H9 (cell line): ENCODE data around the gene TUBGCP6. TPM values are rescaled to one million over a fixed set of nuclear protein-coding genes. Genes with fewer than 3 reads are reported as not detected.

Source experiments
- DNase-seq: peaks from one replicate; pipeline ENCODE4 v3.0.0-alpha.2; 2017
- H2AFZ ChIP-seq: one replicate; pipeline ENCODE4 v1.6.1; 2013; ENCODE audit warnings: mild to moderate bottlenecking, low read length, control low read depth, moderate library complexity
- H2AK5ac ChIP-seq: 2 replicates; pipeline ENCODE4 v1.6.1; 2013; ENCODE audit warnings: low read length, control low read depth, mixed read lengths; ENCODE audit not compliant: insufficient read length
- H2BK120ac ChIP-seq: one replicate; pipeline ENCODE4 v1.6.1; 2013; ENCODE audit warnings: low read depth, mild to moderate bottlenecking, low read length, control low read depth, inconsistent platforms; ENCODE audit not compliant: poor library complexity, severe bottlenecking
- H2BK12ac ChIP-seq: 2 replicates; pipeline ENCODE4 v1.6.1; 2013; ENCODE audit warnings: low read length, control low read depth, mixed read lengths, low read depth; ENCODE audit not compliant: insufficient read length
- H2BK15ac ChIP-seq: 2 replicates; pipeline ENCODE4 v1.6.1; 2013; ENCODE audit warnings: low read depth, low read length, control low read depth
- H2BK20ac ChIP-seq: one replicate; pipeline ENCODE4 v1.6.1; 2013; ENCODE audit warnings: low read depth, mild to moderate bottlenecking, low read length, control low read depth, inconsistent platforms; ENCODE audit not compliant: poor library complexity, severe bottlenecking
- H2BK5ac ChIP-seq: 2 replicates; pipeline ENCODE4 v1.6.1; 2013; ENCODE audit warnings: low read length, control low read depth, mixed read lengths; ENCODE audit not compliant: insufficient read length
- H3K14ac ChIP-seq: 2 replicates; pipeline ENCODE4 v1.6.1; 2013; ENCODE audit warnings: low read length, control low read depth; ENCODE audit not compliant: insufficient read depth
- H3K18ac ChIP-seq: 2 replicates; pipeline ENCODE4 v1.6.1; 2013; ENCODE audit warnings: low read depth, mild to moderate bottlenecking, mixed read lengths, low read length, control low read depth; ENCODE audit not compliant: insufficient read length
- H3K23ac ChIP-seq: 2 replicates; pipeline ENCODE4 v1.6.1; 2013; ENCODE audit warnings: low read length, control low read depth, mixed read lengths, low read depth; ENCODE audit not compliant: insufficient read length
- H3K23me2 ChIP-seq: 2 replicates; pipeline ENCODE4 v1.6.1; 2013; ENCODE audit warnings: low read depth, mild to moderate bottlenecking, mixed read lengths, low read length, control low read depth; ENCODE audit not compliant: insufficient read length, poor library complexity, severe bottlenecking
- H3K27ac ChIP-seq: 2 replicates; pipeline ENCODE4 v1.5.1; 2013; ENCODE audit warnings: low read length, control low read depth, mixed read lengths, low read depth; ENCODE audit not compliant: insufficient read length
- H3K27me3 ChIP-seq: 2 replicates; pipeline ENCODE4 v1.6.1; 2013; ENCODE audit warnings: low read length, control low read depth, inconsistent platforms; ENCODE audit not compliant: insufficient read depth
- H3K4ac ChIP-seq: 2 replicates; pipeline ENCODE4 v1.6.1; 2013; ENCODE audit warnings: low read depth, mild to moderate bottlenecking, control low read depth, inconsistent platforms, low read length, moderate library complexity
- H3K4me1 ChIP-seq: 2 replicates; pipeline ENCODE4 v1.6.1; 2013; ENCODE audit warnings: low read length, control low read depth, inconsistent platforms; ENCODE audit not compliant: insufficient read depth
- H3K4me2 ChIP-seq: 2 replicates; pipeline ENCODE4 v1.6.1; 2013; ENCODE audit warnings: low read length, control low read depth, mixed read lengths; ENCODE audit not compliant: insufficient read length, insufficient read depth
- H3K56ac ChIP-seq: 2 replicates; pipeline ENCODE4 v1.6.1; 2013; ENCODE audit warnings: low read depth, mild to moderate bottlenecking, mixed read lengths, low read length, control low read depth; ENCODE audit not compliant: insufficient read length
- H3K79me1 ChIP-seq: 2 replicates; pipeline ENCODE4 v1.6.1; 2013; ENCODE audit warnings: low read depth, mild to moderate bottlenecking, moderate library complexity, low read length, control low read depth, inconsistent platforms; ENCODE audit not compliant: insufficient read depth, poor library complexity, severe bottlenecking
- H3K79me2 ChIP-seq: 2 replicates; pipeline ENCODE4 v1.6.1; 2013; ENCODE audit warnings: low read length, control low read depth, inconsistent platforms; ENCODE audit not compliant: insufficient read depth
- H3K9ac ChIP-seq: 2 replicates; pipeline ENCODE4 v1.6.1; 2013; ENCODE audit warnings: low read length, control low read depth, mixed read lengths; ENCODE audit not compliant: insufficient read length; ENCODE audit errors: extremely low read depth
- H3K9me3 ChIP-seq: one replicate; pipeline ENCODE4 v1.6.1; 2013; ENCODE audit warnings: low read depth, low read length, inconsistent platforms; ENCODE audit not compliant: control insufficient read depth
- H3T11ph ChIP-seq: one replicate; pipeline ENCODE4 v1.6.1; 2013; ENCODE audit warnings: mild to moderate bottlenecking, low read length, control low read depth, inconsistent platforms
- H4K20me1 ChIP-seq: one replicate; pipeline ENCODE4 v1.6.1; 2013; ENCODE audit not compliant: control insufficient read depth, insufficient read length, insufficient read depth
- H4K5ac ChIP-seq: 2 replicates; pipeline ENCODE4 v1.6.1; 2013; ENCODE audit warnings: low read depth, mild to moderate bottlenecking, mixed read lengths, low read length, control low read depth; ENCODE audit not compliant: insufficient read length
- H4K8ac ChIP-seq: replicated peaks from 2 replicates; pipeline ENCODE4 v1.6.1; 2013; ENCODE audit warnings: low read length, control low read depth, mixed read lengths, low read depth; ENCODE audit not compliant: insufficient read length
- H4K91ac ChIP-seq: 2 replicates; pipeline ENCODE4 v1.6.1; 2013; ENCODE audit warnings: low read depth, mild to moderate bottlenecking, moderate library complexity, mixed read lengths, low read length, control low read depth; ENCODE audit not compliant: insufficient read length
- H3K27ac Mint-ChIP-seq, 3 experiments: 2 replicates in 2 of 3; 3 replicates in 1 of 3; pipeline ENCODE4 v1.8.0; 2020 to 2021; ENCODE audit warnings: mixed read lengths in 3 of 3, mild to moderate bottlenecking in 1 of 3, moderate library complexity in 1 of 3
- H3K27me3 Mint-ChIP-seq: 2 replicates; pipeline ENCODE4 v1.8.0; 2021; ENCODE audit warnings: low read depth, mild to moderate bottlenecking, moderate library complexity, mixed read lengths
- H3K36me3 Mint-ChIP-seq, 3 experiments: 2 replicates in 2 of 3; 3 replicates in 1 of 3; pipeline ENCODE4 v1.8.0; 2020 to 2021; ENCODE audit warnings: low read depth in 3 of 3, mixed read lengths in 3 of 3; ENCODE audit not compliant: insufficient read depth in 1 of 3
- H3K4me1 Mint-ChIP-seq, 2 experiments: 2 replicates each; pipeline ENCODE4 v1.8.0; 2020; ENCODE audit warnings: mixed read lengths in 2 of 2
- H3K4me3 Mint-ChIP-seq, 2 experiments: 2 replicates in 1 of 2; 3 replicates in 1 of 2; pipeline ENCODE4 v1.8.0; 2020 to 2021; ENCODE audit warnings: mild to moderate bottlenecking in 2 of 2, mixed read lengths in 2 of 2, moderate library complexity in 1 of 2
- H3K9me3 Mint-ChIP-seq, 2 experiments: 2 replicates in 1 of 2; 3 replicates in 1 of 2; pipeline ENCODE4 v1.8.0; 2020; ENCODE audit warnings: mild to moderate bottlenecking in 2 of 2, mixed read lengths in 2 of 2, moderate library complexity in 1 of 2
- CTCF ChIP-seq: fragments of 200-600 bp; sonication (generic); conservative IDR thresholded peaks from 3 replicates; pipeline ENCODE4 v1.8.0; 2021; ENCODE audit warnings: antibody characterized with exemption, mild to moderate bottlenecking
- WGBS: extraction: QIAGEN DNeasy Blood & Tissue Kit; methylation state at CpG from one replicate; pipeline ENCODE4 v1.1.7; 2013; ENCODE audit warnings: missing lambda C conversion rate, low lambda C conversion rate, mixed read lengths; ENCODE audit not compliant: insufficient read length; ENCODE audit errors: extremely low coverage; 5-methylcytosine and 5-hydroxymethylcytosine counted together
- total RNA-seq: library from RNA; stranded (reverse); gene quantifications from 2 replicates; pipeline ENCODE4 v1.2.1, GENCODE V29; 2021

The TUBGCP6 gene
- total RNA-seq, 1 experiment from 2014 or later, result 29.0 TPM

- H3K27ac ChIP-seq, result no peak overlapping the region
- H2AK5ac ChIP-seq, result no peak overlapping the region
- H2BK120ac ChIP-seq, result no peak overlapping the region
- H3K9ac ChIP-seq, result no peak overlapping the region
- H3K9me3 ChIP-seq, result no peaks in the 10 kb centered on the region
- no peak overlapping the region for H3T11ph ChIP-seq
- no peak overlapping the region for H4K91ac ChIP-seq
- H3K27me3 ChIP-seq, result no peaks in the 10 kb centered on the region
- H3K14ac ChIP-seq, result no peak overlapping the region
- H2BK20ac ChIP-seq, result no peak overlapping the region
- H3K79me2 ChIP-seq, result no peaks in the 10 kb centered on the region; the same call in 1 of the 2 replicates
- no peak overlapping the region for H4K8ac ChIP-seq
- H3K9me3 Mint-ChIP-seq, result peaks cover 5 to 9% of the 10 kb centered on the region in 2 experiments; a peak in 3 of 5 replicates
- no peak overlapping the region for H2BK12ac ChIP-seq
- peaks cover 25 to 62% (median 61%) of the 10 kb centered on the region in 3 experiments for H3K36me3 Mint-ChIP-seq
- no peak overlapping the region for H3K27ac Mint-ChIP-seq
- no peaks in the 10 kb centered on the region for H3K23me2 ChIP-seq
- H2BK5ac ChIP-seq, result no peak overlapping the region
- no peak overlapping the region for H3K4me2 ChIP-seq
- H3K4me1 ChIP-seq, result no peaks in the 10 kb centered on the region
- H4K5ac ChIP-seq, result no peak overlapping the region
- H3K23ac ChIP-seq, result no peak overlapping the region
- no peaks in the 10 kb centered on the region for H4K20me1 ChIP-seq
- no peak for DNase-seq
- H3K18ac ChIP-seq, result no peak overlapping the region
- WGBS, result no CpG with 5 or more reads among the region's 23 CpGs
- no peak overlapping the region for H2AFZ ChIP-seq
- no peak overlapping the region for H3K4ac ChIP-seq
- H3K56ac ChIP-seq, result no peak overlapping the region
- H3K27me3 Mint-ChIP-seq, result no peaks in the 10 kb centered on the region
- H3K4me1 Mint-ChIP-seq, result peaks cover 2 to 6% of the 10 kb centered on the region in 2 experiments; a peak in 2 of 4 replicates
- H3K4me3 Mint-ChIP-seq, result no peak overlapping the region
- no peaks in the 10 kb centered on the region for H3K79me1 ChIP-seq
- no peak for TF ChIP-seq CTCF
- H2BK15ac ChIP-seq, result no peak overlapping the region
Observed at GRCh38 chr22:50207383-50208140, 37.3 kb downstream of the TUBGCP6 start.
